ENCODE results near the gene ZNF304. TPM values are rescaled to one million over a fixed set of nuclear protein-coding genes. Genes with fewer than 3 reads are reported as not detected.
A peak's percentile ranks its signal among the peaks of the same experiment; 100 is the strongest.
"Not testable (repeated sequence)": the region's sequence is repeated elsewhere in the genome, so short reads cannot be mapped to it uniquely, and the experiment has no call there.

ZNF304 gene
- polyA plus RNA-seq, 1 donor: 9.5 TPM

- peak; percentile 100 for DNase-seq
These were observed 12.1 kb downstream of the ZNF304 start, which contains the start of the genes TRAPPC2B and ZNF547 for GRCh38 chr19:57362997-57363687. Gene TRAPPC2B (plus strand): TSS chr19:57363551. CDS start chr19:57364834, 1,283 bp downstream. Gene ZNF547 (plus strand): TSS chr19:57363551. CDS start chr19:57368556, 5,005 bp downstream.

- peak; percentile 27 for DNase-seq
These were observed 12.7 kb downstream of the ZNF304 start for GRCh38 chr19:57363688-57364181.

- DNase-seq: no peak
These were observed 15.7 kb downstream of the ZNF304 start for GRCh38 chr19:57366776-57367175.

- DNase-seq: no peak
These were observed 23.1 kb downstream of the ZNF304 start for GRCh38 chr19:57374179-57374578.

GRCh38 chr19:57374647-57375046, 23.6 kb downstream of the ZNF304 start:
- not testable (repeated sequence) for DNase-seq

GRCh38 chr19:57376151-57376550, 25.1 kb downstream of the ZNF304 start:
- no peak for DNase-seq

- DNase-seq: no peak
These were observed 26.6 kb downstream of the ZNF304 start for GRCh38 chr19:57377498-57378146.

- no peak for DNase-seq
These were observed 29.9 kb downstream of the ZNF304 start for GRCh38 chr19:57380923-57381322.

GRCh38 chr19:57382806-57383488, 31.9 kb downstream of the ZNF304 start:
- no peak for DNase-seq

GRCh38 chr19:57389194-57389729, 38.2 kb downstream of the ZNF304 start:
- DNase-seq: no peak

- peak; percentile 98 for DNase-seq
These were observed 38.9 kb downstream of the ZNF304 start, which contains the start of gene ZNF548 for GRCh38 chr19:57389730-57390598. Gene ZNF548 (plus strand): TSS chr19:57389854. CDS start chr19:57390100, 246 bp downstream.

GRCh38 chr19:57395710-57396109, 44.6 kb downstream of the ZNF304 start:
- no peak for DNase-seq

GRCh38 chr19:57398868-57399267, 47.8 kb downstream of the ZNF304 start:
- no peak for DNase-seq

GRCh38 chr19:57403737-57404563, 52.9 kb downstream of the ZNF304 start:
- DNase-seq: no peak

- no peak for DNase-seq
These were observed 55.5 kb downstream of the ZNF304 start for GRCh38 chr19:57406516-57407123.

Other genes with a start within 250 kb of the ZNF304 start
- not detected for gene USP29, start 231.3 kb upstream of the ZNF304 start, polyA plus RNA-seq (ENCODE audit: insufficient read length)
- not detected for gene ZIM3, start 206.1 kb upstream of the ZNF304 start, polyA plus RNA-seq (ENCODE audit: insufficient read length)
- not detected for gene DUXA, start 183.8 kb upstream of the ZNF304 start, polyA plus RNA-seq (ENCODE audit: insufficient read length)
- 13.7 TPM for gene ZNF264, start 159.8 kb upstream of the ZNF304 start, polyA plus RNA-seq (ENCODE audit: insufficient read length)
- 0.66 TPM for gene AURKC, start 120.2 kb upstream of the ZNF304 start, polyA plus RNA-seq (ENCODE audit: insufficient read length)
- 4.9 TPM for gene ZNF805, start 110.6 kb upstream of the ZNF304 start, polyA plus RNA-seq (ENCODE audit: insufficient read length)
- gene ZNF460, start 70.8 kb upstream of the ZNF304 start, polyA plus RNA-seq (ENCODE audit: insufficient read length): 4.5 TPM
- gene ZNF543, start 30.8 kb upstream of the ZNF304 start, polyA plus RNA-seq (ENCODE audit: insufficient read length): 7.4 TPM
- 12.1 TPM for gene TRAPPC2B, start 12.3 kb downstream of the ZNF304 start, polyA plus RNA-seq (ENCODE audit: insufficient read length)
- 2.6 TPM for gene ZNF547, start 12.3 kb downstream of the ZNF304 start, polyA plus RNA-seq (ENCODE audit: insufficient read length)
- 15.6 TPM for gene ZNF548, start 38.6 kb downstream of the ZNF304 start, polyA plus RNA-seq (ENCODE audit: insufficient read length)
- 7.3 TPM for gene ZNF17, start 59.9 kb downstream of the ZNF304 start, polyA plus RNA-seq (ENCODE audit: insufficient read length)
- gene ZNF749, start 84.1 kb downstream of the ZNF304 start, polyA plus RNA-seq (ENCODE audit: insufficient read length): 6.6 TPM
- 2.2 TPM for gene VN1R1, start 105.9 kb downstream of the ZNF304 start, polyA plus RNA-seq (ENCODE audit: insufficient read length)
- gene ZNF772, start 126.3 kb downstream of the ZNF304 start, polyA plus RNA-seq (ENCODE audit: insufficient read length): 9.9 TPM
- gene ZNF419, start 136.5 kb downstream of the ZNF304 start, polyA plus RNA-seq (ENCODE audit: insufficient read length): 8.2 TPM
- 6.8 TPM for gene ZNF773, start 148.7 kb downstream of the ZNF304 start, polyA plus RNA-seq (ENCODE audit: insufficient read length)
- 7.2 TPM for gene ZNF549, start 176.1 kb downstream of the ZNF304 start, polyA plus RNA-seq (ENCODE audit: insufficient read length)
- 12.8 TPM for gene ZNF550, start 208.6 kb downstream of the ZNF304 start, polyA plus RNA-seq (ENCODE audit: insufficient read length)
- gene ZNF416, start 227.6 kb downstream of the ZNF304 start, polyA plus RNA-seq (ENCODE audit: insufficient read length): 5.2 TPM
- gene ZIK1, start 232.9 kb downstream of the ZNF304 start, polyA plus RNA-seq (ENCODE audit: insufficient read length): 4.6 TPM
- gene ZNF530, start 248.6 kb downstream of the ZNF304 start, polyA plus RNA-seq (ENCODE audit: insufficient read length): 3.3 TPM

Measured in hindlimb muscle (tissue), 1 donor.